Measurements from ENCODE around the gene KCNQ1. TPM values are rescaled to one million over a fixed set of nuclear protein-coding genes. Genes with fewer than 3 reads are reported as not detected.

The KCNQ1 gene
- total RNA-seq, 1 experiment from 2014 or later, result 10.7 TPM

DNA sequence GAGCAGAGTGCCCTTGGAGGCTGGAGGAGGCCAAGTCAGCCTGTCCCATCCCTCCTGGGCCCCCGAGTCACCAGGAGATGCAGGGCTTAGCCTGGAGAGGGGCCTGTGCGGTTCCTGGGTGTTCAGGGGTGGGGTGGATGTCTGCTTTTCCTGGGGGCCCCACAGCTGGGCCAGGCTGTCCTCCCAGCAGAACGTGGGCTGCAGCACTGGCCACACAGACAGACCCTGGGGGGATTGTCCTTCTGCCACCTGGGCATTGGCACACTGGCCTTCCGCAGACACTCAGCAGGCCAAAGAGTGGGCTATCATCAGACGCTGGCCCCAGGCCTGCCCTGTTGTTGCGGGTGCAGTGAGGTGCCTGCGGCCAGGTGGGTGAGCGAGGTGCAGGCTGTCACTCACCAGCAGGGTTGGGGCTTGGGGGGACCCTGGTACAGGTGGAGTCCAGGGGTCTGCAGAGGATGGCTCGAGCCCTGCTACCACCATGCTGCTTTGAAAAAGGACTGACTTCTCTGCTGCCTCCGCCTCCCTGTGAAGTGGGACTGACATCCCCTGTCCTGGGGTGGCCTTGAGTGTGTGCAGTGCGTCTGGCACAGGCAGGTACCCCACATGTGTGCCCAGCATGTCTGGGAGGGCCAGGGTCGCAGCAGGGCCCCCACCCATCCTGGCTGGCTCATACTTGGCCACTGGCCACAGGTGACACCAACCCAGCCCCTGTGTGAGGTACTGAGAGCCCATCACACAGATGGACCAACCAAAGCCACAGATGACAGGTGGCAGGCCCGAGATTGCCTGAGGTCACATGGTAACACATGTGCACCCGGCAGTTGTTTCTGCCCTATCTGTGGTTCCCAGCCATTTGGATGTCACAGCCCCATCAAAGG lies 294.0 kb downstream of the KCNQ1 start:
- Histone ChIP-seq H3K4me2 (ENCODE audit: low read length) (no peak overlapping the region), H3K27ac (ENCODE audit: low read depth, low read length) (no peak overlapping the region), H3K79me2 (ENCODE audit: insufficient read depth, low read length) (no peaks in the 10 kb centered on the region), H3K27me3 (ENCODE audit: insufficient read depth, low read length) (no peaks in the 10 kb centered on the region), H3K9me2 (ENCODE audit: insufficient read depth) (no peaks in the 10 kb centered on the region), H3K36me3 (ENCODE audit: control insufficient read depth in 1 of 2, insufficient read depth in 2 of 2, low read length in 2 of 2) (no peaks in the 10 kb centered on the region), H3K4me1 (ENCODE audit: control insufficient read depth in 1 of 2, insufficient read depth in 2 of 2, low read length in 2 of 2) (peaks cover 5 to 16% of the 10 kb centered on the region in 2 experiments; a peak in 3 of 4 replicates), H4K20me1 (ENCODE audit: insufficient read depth) (no peaks in the 10 kb centered on the region), H3K9me3 (ENCODE audit: control insufficient read depth in 1 of 2, insufficient read depth in 1 of 2, low read depth in 1 of 2, low read length in 2 of 2) (no peaks in the 10 kb centered on the region), H3K4me3 (replicated peaks in 1 of 2; ENCODE audit: low read depth in 1 of 2, low read length in 2 of 2) (no peak overlapping the region), H3K9ac (ENCODE audit: low read length) (no peak overlapping the region), H2AFZ (ENCODE audit: low read depth, low read length, poor library complexity, severe bottlenecking) (no peak overlapping the region)
- no TSS peak for BruUV-seq (replicated peaks)
- ChIA-PET POLR2A (no interaction called here), CTCF (no interaction called here), RAD21 (ENCODE audit: low non-redundant PET in 1 of 2, low total read pairs in 2 of 2, uncharacterized antibody in 2 of 2, unreplicated experiment in 2 of 2) (no interaction called here)
- DNase-seq (ENCODE audit: low read depth, low spot score) (no peak), ATAC-seq (no peak)
- TF ChIP-seq EZH2 (IDR thresholded peaks at IDR 0.05), result no peak
- no peak for TF ChIP-seq FOSL1 (IDR thresholded peaks at IDR 0.05; ENCODE audit: low read depth)
- no peak for TF ChIP-seq ELF1 (IDR thresholded peaks at IDR 0.05; ENCODE audit: borderline replicate concordance, low read depth)
- no peak for TF ChIP-seq POLR2AphosphoS5 (IDR thresholded peaks at IDR 0.05; ENCODE audit: low read depth, low read length)
- TF ChIP-seq SIN3A (IDR thresholded peaks at IDR 0.05; ENCODE audit: low read depth), result no peak
- no peak for TF ChIP-seq EZH2phosphoT487 (IDR thresholded peaks at IDR 0.05; ENCODE audit: borderline replicate concordance)
- TF ChIP-seq RAD21 (IDR thresholded peaks at IDR 0.05; ENCODE audit: low read depth), result no peak
- no peak for TF ChIP-seq CTCF (IDR thresholded peaks at IDR 0.05 in 2 of 3, conservative IDR thresholded peaks at IDR 0.05 in 1 of 3; ENCODE audit: borderline replicate concordance in 1 of 3, insufficient read depth in 1 of 3, low read depth in 2 of 3, low read length in 2 of 3)
- TF ChIP-seq EGR1 (IDR thresholded peaks at IDR 0.05; ENCODE audit: low read depth), result no peak
- no peak for TF ChIP-seq YY1 (IDR thresholded peaks at IDR 0.05; ENCODE audit: extremely low read depth, insufficient replicate concordance, low read depth, low read length)
- intact Hi-C loops (cut with micrococcal nuclease), result no loop called here
